DMS79 treated with DMSO at 0.1 percent for 48 hours (cell line): ENCODE data around the gene PCDH19.
"Not testable (repeated sequence)": the region's sequence is repeated elsewhere in the genome, so short reads cannot be mapped to it uniquely, and the experiment has no call there.

Experiments
- DNase-seq: peaks from one replicate; lab custom pipeline; 2025; lab: John Stamatoyannopoulos, UW

PCDH19 gene, protein sequence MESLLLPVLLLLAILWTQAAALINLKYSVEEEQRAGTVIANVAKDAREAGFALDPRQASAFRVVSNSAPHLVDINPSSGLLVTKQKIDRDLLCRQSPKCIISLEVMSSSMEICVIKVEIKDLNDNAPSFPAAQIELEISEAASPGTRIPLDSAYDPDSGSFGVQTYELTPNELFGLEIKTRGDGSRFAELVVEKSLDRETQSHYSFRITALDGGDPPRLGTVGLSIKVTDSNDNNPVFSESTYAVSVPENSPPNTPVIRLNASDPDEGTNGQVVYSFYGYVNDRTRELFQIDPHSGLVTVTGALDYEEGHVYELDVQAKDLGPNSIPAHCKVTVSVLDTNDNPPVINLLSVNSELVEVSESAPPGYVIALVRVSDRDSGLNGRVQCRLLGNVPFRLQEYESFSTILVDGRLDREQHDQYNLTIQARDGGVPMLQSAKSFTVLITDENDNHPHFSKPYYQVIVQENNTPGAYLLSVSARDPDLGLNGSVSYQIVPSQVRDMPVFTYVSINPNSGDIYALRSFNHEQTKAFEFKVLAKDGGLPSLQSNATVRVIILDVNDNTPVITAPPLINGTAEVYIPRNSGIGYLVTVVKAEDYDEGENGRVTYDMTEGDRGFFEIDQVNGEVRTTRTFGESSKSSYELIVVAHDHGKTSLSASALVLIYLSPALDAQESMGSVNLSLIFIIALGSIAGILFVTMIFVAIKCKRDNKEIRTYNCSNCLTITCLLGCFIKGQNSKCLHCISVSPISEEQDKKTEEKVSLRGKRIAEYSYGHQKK (N-terminal part only)

DNA sequence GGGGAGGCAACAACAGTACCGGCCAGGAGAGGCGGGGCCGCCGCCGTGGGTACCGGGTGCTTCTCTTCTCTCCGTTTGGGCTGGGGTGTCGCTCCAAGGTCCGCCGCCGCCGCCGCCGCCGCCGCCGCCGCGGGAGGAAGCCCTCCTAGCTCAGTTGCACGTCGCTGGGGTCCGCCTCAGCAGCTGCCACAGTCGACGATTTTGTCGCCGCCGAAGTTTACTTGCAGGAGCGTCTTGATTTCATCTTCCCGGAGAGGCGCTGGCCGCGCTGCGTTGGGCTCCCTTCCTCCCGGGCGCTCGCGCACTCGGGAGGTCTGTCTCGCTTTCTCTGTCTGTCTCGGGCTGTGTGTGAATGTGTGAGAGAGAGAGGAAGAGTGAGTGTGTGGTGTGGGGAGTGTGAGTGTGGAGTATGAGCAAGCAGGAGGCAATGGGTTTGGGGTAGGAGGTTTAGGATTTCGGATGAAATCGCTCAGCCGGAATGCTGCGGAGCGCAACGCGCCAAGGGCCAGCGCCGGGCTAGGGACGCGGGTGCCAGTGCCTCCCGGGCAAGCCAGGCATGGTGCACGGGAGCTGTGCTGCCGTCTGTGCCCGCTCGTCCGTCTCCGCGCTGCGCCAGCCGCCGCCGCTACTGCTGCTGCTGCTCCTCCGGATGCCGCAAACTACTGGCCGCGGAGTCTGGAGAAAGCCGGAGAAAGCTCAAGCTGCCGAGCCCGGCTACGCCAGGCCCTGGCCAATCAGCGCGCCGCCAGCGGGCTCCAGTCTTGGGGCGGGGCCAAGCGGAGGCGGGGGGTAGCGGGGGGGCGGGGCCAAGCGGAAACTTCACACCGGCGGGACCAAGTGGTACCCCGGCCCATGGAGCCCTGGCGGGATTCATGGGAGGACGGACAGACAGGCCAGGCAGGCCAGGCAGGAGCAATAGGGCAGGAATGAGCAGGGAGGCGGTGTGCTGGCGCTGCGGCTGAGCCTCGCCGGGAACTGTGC lies at the start of gene PCDH19:
Gene PCDH19 (minus strand): TSS at position 664 of the 981 bp plus-strand sequence. CDS start 1,676 bp downstream, outside the sequence.
- DNase-seq: no peak

DNA sequence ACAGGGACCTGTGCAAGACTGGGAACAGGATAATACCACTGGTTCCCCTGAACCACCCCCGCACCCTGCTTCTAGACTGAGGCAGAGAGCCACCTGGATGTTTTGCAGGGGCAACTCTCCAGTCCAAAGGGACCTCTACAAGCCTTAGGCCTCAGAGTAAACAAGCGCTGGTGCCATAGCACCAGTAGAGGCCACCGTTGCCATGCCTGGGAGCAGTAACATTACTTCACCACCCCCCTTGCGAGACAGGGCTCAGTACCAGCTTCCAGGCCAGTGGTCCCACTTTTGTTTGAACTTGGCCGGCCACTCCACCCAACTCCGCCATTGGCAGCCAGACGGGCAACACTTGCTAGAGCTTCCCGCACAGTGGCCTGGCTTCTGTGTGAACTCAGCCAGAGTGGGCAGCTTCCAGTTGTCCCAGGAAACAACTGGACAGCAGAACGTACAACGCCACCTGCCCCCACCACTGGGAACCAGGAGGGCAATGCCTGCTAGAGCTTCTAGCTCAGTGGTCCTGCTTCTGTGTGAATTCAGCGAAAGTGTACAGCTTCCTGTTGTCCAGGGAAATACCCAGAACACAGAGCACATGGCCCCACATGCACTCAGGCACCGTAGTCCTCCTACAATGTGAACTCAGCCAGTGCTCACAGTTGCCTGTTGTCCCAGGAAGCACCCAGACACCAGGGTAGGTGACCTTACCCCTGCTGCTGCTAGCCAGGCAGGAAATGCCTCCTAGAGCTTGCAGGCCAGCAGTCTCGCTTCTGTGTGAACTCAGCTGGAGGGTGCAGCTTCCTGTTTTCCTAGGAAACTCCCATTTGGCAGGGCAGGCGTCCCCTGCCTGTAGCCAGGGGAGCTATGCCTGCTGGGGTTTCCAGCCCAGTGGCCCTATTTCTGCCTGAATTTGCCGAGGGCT lies 39.9 kb upstream of the PCDH19 start:
- DNase-seq: no peak

DNA sequence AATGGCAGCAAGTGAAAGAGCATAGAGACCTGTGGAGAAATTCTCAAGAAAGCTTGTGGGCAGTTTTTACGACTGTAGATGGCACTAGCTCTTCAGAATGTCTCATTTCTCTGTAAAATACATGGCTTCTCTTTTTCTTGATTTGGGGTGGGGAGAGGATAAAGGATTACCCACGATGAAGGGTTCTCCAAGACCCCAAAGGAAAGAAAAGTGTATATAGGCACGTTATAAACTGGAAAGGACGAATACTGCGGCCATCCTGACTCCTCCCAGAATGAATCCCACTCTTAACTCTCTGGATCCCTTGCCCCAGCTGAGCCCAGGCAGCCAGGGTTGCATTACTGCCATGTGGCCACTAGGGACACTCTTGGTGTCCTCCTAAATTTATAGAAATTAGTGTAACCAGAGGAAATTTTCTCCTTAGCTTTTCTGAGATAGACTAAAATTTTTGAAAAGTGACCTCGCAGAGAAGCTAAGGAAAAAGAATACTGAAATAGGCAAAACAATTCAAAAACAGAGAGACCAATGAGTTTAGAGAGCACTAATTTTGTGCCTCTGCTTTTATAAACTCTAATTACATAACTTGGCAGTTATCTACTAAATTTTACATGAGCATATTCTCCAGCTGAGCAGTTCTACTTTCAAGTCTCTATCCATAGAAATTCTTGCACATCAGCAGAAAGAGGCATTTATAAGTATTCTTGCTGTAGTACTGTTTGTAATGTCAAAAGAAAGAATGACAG lies 37.8 kb upstream of the PCDH19 start:
- no peak for DNase-seq

DNA sequence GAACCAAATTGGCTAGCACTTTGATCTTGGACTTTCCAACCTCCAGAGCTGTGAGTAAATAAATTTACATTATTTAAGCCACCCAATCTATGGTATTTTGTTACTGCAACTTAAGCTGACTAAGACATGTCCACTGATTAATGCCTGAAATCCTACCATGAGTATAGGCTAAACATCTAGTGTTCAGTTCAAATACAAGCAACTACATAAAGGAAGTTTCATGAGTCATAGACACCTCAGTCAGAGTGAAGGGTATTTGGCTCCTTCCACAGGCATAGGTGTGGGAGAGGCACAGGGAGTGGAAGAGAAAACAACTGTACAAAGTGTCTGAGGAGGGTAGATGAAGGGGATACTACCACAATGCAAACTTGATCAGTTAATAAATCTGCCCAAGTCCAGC lies 35.5 kb upstream of the PCDH19 start:
- no peak for DNase-seq

DNA sequence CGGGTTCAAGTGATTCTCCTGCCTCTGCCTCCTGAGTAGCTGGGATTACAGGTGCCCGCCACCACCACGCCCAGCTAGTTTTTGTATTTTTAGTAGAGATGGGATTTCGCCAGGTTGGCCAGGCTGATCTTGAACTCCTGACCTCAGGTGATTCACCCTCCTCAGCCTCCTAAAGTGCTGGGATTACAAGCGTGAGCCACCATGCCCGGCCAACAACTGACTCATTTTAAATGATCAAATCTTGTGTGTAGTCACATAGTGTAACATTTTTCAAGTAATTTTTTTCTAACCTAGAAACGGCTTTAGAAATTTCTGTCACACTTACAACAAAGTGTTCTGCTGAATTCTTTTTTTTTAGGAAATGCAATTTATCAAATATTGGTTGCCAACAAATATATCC lies 31.2 kb upstream of the PCDH19 start:
- DNase-seq: not testable (repeated sequence)

DNA sequence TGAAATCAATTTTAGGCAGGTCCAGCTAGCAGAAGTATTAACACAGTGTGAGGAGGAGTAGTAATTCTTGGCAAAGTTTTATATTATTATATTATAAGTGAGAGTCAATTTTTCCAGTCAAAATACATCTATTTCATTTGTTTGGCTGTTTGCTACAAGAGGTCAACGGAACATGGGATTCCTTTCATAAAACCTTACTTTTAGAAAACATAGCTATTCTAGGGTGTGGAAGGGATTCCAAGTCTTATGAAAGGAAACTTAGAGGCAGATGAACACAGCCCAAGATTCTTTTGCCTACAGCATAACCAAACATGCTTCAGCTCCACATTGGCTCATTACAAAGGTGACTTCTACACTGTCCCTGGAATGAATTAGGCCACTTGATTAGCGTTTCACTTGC lies 29.9 kb upstream of the PCDH19 start:
- no peak for DNase-seq

DNA sequence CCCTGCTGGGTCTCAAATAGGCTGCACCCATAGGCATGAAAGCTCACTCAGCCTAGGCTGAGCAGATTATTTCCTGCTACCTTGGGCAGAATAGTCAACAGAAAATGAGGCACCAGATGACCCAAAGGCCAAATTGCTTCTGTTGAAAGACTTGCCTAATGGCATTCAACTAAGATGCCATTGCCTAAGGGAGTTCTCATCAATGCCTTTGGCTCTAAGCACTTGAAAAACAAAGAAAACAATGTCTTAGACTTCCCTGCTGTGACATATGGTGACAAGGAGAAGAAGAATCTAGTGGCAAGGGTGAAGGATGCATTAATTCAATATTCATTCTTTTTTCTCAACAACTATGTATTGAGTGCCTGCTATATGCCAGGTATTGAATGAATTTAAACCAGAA lies 25.7 kb upstream of the PCDH19 start:
- DNase-seq: no peak

DNA sequence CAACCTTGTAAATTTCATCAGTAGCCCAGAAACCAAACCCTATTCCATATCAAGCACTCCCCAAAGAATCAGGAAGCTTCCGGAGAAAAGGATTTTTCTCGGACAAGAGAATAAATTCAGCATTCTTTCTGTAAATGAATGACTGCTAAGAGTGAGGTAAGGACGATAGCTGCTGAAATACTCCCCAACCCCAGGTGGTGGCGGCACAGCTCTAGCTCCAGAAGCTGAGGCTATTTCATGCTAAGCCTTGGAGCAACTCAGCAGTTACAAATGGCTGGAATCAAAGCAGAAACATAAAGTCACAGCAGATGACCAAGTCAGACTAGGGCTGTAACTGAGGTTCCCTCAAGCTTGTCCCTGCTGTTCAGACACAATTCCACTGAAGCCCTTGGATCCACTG lies 13.9 kb upstream of the PCDH19 start:
- DNase-seq: no peak

DNA sequence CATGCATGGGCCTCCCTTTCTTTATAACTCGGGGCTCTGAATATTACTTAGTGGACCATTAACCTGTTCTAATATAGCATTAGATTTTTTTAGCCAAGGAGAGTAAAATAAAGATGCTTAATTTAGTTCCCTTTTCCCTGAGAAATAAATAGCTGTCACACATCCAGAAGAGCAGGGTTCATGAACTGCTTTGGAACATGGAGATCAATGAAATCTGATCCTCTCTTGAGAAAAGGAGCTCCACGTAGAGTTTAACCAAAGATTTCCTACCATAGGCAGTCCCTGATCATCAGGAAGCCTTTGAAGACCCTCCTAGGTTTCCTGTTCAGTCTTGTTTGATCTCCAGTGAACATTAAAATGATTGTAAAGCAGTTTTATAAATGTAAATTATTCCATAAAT lies 8.5 kb upstream of the PCDH19 start:
- DNase-seq: no peak

DNA sequence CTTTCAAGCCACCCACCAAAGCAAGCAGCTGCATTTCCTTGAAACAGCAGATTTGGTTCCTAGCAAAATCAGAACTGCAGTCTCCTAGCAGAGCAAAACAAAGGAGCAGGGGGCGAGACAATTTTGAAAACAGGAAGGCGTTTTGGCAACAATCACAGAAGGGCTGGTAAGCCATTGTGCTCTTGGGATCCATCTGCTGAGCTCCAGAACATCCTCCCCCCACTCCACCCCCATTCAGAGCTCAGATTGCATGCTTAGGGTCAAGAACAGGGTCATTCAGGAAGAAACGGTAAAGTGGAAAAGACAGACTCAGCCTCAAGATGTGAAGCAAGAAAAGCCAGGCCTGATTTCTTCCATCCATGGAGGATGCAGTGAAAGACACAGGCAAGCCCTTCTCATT lies 7.6 kb upstream of the PCDH19 start:
- no peak for DNase-seq

DNA sequence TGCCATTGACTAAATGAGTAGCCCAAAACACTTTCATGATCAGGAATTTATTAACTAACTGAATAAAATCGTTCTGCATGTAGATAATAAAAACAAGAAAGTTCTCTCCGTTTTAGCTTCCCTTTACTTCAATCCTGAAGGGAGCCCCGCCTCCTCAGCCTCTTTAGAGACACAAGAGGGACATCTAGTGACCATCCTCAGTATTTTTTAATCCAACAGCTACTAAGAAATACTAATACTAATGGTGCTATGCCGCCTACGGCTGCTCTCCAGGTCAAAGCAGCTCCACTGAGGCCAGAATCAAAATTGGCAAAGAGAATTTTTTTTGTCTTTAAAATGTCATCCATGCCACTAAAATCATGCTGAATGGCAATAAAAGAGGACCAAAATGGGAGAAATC lies 3.2 kb upstream of the PCDH19 start:
- no peak for DNase-seq

DNA sequence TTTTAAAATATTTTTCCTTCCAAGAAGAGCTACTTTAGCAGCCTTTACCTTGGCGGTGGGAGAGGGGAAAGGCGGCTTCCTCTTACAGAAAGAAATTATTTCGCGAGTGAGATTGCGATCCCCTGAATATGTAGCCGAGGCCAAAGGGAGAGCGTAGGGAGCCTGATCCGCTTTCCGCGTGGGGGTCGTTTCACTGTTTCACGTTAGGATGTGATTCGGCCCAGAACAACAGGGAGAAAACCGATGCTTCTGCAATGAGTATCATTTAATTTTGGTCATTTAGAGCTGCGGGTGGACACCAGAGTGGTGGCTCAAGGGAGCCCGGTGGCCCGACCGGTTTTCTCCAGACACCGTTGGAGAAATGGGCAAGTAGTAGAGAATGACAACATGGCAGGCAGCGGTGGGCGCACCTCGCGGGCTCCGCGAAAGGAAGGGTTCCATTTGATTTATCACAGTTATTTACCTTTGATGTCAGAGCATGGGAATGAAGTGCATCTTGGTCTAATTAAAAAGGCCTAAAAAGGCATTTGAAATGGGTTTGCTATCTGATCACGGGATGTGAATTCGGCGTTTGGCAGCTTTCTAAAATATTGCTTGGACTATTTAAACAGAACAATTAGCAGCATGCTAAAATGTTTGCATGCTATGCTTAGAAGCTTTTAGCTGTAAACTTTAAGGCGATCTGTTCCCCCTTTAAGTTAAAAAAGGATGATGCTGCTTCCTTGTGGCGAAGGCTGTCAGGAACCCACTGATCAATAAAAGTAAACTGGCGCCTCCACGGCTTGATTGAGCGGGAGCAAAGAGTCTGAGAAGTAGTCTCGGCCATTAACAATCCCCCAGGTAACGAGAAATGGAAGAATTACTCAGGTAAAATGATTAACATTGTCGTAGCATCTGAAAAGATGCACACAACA lies 2.0 kb upstream of the PCDH19 start:
- DNase-seq: no peak

DNA sequence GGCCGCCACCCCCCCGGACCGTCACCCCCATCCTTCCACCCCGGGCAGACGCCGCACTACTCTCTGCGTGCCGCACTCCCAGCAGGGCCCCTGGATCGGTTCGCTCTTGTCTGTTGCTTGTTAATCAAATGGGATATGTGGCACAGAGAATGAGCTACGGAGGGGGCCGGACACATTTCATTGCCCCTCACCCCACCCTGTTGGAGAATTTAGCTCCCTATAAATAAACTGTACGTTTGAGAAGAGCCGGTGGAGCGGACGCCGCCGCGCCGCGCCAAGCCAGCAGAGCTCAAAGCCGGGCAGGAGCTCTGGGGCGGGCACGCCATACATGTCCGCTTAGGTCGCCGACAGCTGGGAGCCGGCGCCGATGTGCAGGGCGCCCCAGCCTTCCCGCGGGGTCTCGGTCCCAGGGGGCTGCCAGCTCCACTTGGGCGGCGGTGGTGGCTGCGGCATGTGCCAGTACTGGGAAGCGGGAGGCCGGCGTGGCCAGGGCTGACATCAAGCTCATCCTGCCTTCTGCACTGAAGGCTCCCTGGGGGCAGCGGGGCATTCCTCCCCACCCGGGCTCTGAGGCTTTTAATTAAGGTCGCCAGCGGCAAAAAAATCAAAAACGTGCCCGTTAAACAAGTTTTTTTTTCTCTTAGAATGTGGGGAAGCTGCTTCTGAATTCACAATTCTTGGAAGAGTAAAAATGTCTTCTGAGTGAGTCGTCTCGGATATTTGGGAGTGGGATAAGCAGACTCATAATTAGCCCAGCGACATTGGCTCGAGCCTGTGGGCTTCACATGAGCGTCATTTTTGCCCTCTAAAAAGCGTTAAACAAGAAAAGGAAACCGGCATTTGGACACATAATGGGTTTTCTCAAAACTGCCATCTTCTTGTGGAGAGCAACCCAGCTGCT lies 1.1 kb upstream of the PCDH19 start:
- no peak for DNase-seq

DNA sequence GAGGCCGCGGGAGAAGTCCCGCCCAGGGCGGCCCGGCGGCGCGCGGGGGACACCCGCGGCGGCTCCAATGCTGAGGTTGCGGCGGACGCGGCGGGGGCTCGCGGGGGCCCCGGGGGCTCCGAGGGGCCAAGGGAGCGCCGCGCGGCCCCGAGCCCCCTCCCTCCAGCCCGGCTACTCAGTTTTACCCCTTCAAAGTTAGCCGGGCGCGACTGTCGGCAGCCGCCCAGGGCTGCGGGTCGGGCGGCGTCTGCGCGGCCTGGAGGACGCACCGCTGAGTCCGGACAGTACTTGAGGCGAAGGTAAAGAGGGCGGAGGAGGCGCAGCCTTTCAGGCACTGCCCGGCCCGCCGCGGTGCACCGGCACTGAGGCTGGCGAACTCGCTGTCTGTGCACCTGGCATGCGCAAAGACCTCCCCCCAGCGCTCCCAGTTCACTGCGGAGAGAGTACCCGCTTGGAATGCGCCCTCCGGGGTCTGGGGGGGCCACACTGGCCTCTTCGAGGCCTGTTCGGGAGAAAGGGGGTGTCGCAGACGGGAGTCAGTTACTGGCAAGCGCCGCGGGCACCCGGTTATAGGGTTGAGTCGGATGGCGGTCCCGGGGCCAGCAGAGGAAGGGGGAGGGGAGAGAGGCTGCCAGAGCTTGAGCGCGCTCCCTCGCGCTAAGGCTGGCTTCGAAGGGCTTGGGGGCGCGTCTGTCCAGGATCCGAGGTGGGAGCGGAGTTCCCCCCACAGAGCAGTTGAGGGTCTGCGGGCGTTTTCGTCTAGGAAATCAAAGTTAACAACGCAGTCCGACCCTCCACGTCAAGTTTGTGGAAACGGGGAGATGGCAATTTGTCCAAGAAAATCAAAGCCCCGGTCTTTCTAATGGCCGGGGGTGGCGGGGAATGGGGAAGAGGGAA lies 1.1 kb downstream of the PCDH19 start:
- no peak for DNase-seq

DNA sequence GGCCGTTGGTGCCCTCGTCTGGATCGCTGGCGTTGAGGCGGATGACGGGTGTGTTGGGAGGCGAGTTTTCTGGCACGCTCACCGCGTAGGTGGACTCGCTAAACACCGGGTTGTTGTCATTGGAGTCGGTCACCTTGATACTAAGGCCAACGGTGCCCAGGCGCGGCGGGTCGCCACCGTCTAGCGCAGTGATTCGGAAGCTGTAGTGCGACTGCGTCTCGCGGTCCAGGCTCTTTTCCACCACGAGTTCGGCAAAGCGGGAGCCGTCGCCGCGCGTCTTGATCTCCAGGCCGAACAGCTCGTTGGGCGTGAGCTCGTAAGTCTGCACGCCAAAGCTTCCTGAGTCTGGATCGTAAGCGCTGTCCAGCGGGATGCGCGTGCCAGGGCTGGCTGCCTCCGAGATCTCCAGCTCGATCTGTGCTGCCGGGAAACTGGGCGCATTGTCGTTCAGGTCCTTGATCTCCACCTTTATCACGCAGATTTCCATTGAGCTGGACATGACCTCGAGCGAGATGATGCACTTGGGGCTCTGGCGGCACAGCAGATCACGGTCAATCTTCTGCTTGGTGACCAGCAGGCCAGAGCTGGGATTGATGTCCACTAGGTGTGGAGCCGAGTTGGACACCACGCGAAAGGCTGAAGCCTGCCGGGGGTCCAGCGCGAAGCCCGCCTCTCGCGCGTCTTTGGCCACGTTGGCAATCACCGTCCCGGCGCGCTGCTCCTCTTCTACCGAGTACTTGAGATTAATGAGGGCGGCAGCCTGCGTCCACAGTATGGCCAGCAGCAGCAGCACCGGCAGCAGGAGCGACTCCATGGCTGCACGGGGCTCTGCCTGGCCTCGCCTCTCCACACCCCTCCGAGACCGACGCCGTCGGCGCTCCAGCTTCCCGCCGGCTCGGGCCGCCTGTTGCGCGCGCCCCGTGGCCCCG lies 2.0 kb downstream of the PCDH19 start:
- no peak for DNase-seq

DNA sequence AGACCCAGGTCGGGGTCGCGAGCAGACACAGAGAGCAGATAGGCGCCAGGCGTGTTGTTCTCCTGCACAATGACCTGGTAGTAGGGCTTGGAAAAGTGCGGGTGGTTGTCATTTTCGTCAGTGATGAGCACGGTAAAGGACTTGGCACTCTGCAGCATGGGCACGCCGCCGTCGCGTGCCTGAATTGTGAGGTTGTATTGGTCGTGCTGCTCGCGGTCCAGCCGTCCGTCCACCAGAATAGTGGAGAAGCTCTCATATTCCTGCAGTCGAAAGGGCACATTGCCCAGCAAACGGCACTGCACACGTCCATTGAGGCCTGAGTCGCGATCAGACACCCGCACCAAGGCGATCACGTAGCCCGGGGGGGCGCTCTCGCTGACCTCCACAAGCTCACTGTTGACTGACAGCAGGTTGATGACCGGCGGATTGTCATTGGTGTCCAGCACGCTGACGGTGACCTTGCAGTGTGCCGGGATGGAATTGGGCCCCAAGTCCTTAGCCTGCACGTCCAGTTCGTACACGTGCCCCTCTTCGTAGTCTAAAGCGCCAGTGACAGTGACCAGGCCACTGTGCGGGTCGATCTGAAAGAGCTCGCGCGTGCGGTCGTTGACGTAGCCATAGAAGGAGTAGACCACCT lies 2.8 kb downstream of the PCDH19 start:
- DNase-seq: no peak
